ENCODE data around the gene CDC73.

- TF ChIP-seq POLR2A (IDR thresholded peaks at IDR 0.05; ENCODE audit: low read length) = no peak
- TF ChIP-seq GATA1 (IDR thresholded peaks at IDR 0.05; ENCODE audit: low read depth, low read length) = no peak
These were observed 42.6 kb upstream of the CDC73 start for GRCh38 chr1:193079187-193079586.

Measured in erythroblast (primary cell).